ENCODE results near the gene GLYATL2.

The GLYATL2 gene

GRCh38 chr11:58796333-58796732 is 48.2 kb downstream of the GLYATL2 start:
- no peak for DNase-seq

GRCh38 chr11:58788355-58789023 is 56.0 kb downstream of the GLYATL2 start:
- DNase-seq: no peak

GRCh38 chr11:58787903-58788302 is 56.6 kb downstream of the GLYATL2 start:
- DNase-seq: no peak

DNA sequence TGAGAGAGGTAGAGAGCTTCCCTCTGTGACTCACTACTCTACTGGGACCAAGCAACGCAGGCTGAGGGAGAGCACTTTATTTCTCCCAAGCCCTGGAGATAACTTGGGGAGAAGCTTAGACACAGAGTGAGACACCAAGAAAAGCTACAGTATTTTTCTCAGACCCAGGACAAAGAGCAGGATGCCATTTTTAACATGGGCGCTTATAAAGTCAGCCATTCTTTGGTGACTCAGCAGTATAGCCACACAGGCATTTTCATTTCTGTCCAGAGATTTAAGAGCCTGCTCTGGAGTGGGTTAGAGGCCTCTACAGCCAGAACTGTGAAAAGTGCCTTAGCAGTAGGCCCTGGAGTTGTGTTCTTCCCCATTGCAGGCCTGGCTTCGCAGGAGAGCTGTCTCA is 57.8 kb downstream of the GLYATL2 start:
- DNase-seq: no peak

GRCh38 chr11:58784995-58785394 is 59.5 kb downstream of the GLYATL2 start:
- DNase-seq: no peak

Measured in NCI-H2171 (cell line).